Fibroblast of gingiva (primary cell): ENCODE data around the gene SMG1.
"Not testable (repeated sequence)": the region's sequence is repeated elsewhere in the genome, so short reads cannot be mapped to it uniquely, and the experiment has no call there.

ENCODE experiments used
- DNase-seq: peaks from one replicate; pipeline ENCODE4 v3.0.0-alpha.2; 2011; ENCODE audit warnings: low read depth

The SMG1 gene

DNA sequence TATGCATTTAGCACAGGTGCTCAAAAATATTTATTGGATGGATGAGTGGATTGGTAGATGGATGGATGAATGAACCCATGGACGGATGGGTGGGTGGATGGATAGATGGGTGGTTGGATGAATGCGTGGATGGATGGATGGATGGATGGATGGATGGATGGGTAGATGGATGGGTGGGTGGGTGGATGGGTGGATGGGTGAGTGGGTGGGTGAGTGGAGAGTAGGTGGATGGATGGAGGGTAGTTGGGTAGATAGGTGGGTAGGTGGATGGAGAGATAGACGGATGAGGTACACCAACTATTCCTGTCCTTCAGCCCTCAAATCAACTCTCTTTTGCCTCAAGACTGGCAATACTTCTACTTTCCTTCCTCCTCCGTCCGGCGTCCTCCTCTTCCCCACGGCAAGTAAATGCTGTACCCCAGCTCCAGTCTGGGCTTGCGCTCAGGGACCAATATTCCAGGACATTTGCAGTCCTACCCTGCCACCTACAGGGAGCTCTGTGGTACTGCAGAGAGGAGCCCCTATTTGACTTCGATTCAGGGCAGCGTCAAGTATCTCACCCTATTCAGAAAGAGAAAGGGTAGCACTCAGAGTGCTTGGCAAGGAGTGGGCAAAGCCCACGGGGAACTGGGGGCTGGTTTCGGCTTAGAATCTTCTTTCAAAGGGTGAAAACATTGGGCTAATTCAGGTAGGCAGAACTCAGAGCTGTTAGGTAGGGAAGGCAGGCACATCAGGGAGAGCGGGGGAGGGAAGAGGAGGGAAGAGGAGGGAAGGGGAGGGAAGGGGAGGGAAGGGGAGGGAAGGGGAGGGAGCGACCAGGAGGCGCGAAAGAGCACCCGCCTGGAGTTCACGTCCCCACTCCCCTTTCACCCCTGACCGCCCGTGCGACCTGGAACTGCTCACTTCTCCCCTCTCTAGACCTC is 166.3 kb downstream of the SMG1 start:
- DNase-seq, result not testable (repeated sequence)

DNA sequence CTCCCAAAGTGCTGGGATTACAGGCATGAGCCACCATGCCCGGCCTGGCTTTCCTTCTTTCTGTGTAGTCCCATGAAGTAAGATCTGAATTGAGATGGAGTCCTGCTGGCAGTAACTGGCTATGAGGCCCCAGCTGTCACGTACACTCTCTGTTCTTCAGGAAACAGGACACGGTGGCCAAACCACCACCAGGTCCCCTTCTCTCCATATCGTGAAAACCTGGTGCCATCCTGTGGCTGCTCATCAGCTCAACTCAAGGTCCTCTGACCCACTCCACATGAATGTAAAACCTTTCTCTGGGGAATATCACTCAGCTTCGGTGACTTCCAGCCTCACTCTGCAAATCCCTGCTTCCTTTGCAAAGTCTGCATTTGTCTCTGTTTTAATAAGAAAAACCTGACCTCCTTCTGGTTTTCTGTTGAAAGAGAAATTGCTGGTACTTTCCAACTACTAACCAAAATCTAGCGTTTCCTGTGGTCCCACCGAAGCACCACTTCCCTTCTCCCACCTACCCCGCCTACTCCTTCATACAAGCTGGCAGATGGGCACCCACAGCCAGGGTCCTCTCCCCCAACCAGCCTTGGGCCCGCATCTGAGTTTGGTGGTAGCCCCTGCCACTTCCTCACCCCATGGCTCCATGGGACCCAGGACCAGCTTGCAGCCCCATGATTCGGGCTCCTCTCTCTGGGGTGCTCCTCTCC is 168.1 kb downstream of the SMG1 start:
- DNase-seq, result not testable (repeated sequence)

DNA sequence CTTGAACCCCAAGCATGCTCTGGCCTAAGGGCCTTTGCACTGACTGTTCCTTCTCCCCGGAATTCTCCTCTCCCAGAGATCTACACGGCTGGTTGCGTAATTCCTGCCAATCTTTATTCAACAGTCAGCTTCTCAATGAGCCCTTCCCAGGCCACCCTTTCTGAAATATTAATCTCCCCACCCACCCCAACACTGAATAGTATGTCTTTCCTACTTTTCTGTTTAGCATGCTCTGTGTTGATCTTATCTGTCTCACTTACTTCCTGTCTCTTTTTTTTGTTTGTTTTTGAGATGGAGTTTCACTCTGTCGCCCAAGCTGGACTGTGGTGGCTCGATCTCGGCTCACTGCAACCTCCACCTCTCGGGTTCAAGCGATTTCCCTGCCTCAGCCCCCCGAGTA is 169.6 kb downstream of the SMG1 start:
- DNase-seq, result not testable (repeated sequence)
